ENCODE data around the gene SERGEF. TPM values are rescaled to one million over a fixed set of nuclear protein-coding genes. Genes with fewer than 3 reads are reported as not detected.

The SERGEF gene
- total RNA-seq, 2 donors from 2014 or later = 26.7 to 42.1 TPM

DNA sequence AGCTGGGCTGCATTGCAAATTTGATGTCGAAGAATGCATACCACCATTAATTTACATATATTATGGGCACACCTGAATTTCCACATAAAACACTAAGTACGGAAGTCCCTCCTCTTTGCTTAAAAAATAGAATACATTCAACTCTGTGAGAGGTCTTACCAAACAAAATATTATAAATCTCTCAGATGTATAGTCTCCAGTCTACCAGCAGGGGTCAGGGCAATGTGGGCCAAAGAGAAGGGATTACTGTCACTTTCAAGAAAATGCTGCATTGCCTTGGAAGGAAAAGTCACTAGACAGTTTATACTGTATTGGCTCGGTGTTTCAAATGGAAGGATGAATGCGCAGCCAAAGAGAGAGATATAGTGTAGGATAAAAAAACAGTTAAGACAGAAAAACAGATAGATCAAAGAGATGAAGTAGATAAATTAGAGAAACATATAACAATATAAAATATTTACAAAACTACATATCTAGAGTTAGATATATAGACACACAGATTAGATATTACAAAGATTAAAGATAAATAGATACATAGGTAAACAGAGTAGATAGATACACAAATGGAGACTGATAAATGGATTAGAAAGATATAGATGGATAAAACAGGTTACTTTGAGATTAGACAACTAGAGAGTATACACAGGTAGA is 20.9 kb downstream of the SERGEF start:
- peak; percentile 67 for DNase-seq
- no peaks in the 10 kb centered on the region for H3K9me3 Mint-ChIP-seq
- peaks cover 5% of the 10 kb centered on the region for H3K27me3 Mint-ChIP-seq (ENCODE audit: insufficient read depth)
- H3K4me1 Mint-ChIP-seq = peaks cover 5% of the 10 kb centered on the region
- TF ChIP-seq, protein P1, sequence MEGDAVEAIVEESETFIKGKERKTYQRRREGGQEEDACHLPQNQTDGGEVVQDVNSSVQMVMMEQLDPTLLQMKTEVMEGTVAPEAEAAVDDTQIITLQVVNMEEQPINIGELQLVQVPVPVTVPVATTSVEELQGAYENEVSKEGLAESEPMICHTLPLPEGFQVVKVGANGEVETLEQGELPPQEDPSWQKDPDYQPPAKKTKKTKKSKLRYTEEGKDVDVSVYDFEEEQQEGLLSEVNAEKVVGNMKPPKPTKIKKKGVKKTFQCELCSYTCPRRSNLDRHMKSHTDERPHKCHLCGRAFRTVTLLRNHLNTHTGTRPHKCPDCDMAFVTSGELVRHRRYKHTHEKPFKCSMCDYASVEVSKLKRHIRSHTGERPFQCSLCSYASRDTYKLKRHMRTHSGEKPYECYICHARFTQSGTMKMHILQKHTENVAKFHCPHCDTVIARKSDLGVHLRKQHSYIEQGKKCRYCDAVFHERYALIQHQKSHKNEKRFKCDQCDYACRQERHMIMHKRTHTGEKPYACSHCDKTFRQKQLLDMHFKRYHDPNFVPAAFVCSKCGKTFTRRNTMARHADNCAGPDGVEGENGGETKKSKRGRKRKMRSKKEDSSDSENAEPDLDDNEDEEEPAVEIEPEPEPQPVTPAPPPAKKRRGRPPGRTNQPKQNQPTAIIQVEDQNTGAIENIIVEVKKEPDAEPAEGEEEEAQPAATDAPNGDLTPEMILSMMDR (conservative IDR thresholded peaks at IDR 0.05) = peak; percentile 93
- no peak overlapping the region for H3K4me3 Mint-ChIP-seq
- peaks cover 4% of the 10 kb centered on the region for H3K36me3 ChIP-seq (ENCODE audit: control insufficient read depth, insufficient read depth, low read length)
- H3K4me3 ChIP-seq (ENCODE audit: low read length) = no peak overlapping the region
- WGBS, 2 experiments (ENCODE audit: insufficient coverage in 1 of 2, insufficient read length in 1 of 2) = 67 to 71% methylated on average over 2 to 4 of the region's 4 CpGs
- H3K27me3 ChIP-seq (ENCODE audit: control insufficient read depth, insufficient read depth, low read length, poor library complexity, severe bottlenecking) = peaks cover 43% of the 10 kb centered on the region
- peaks cover 27% of the 10 kb centered on the region for H3K36me3 Mint-ChIP-seq (ENCODE audit: low read depth)
- H3K9me3 ChIP-seq (ENCODE audit: control insufficient read depth, low read length) = no peaks in the 10 kb centered on the region
- H3K27ac ChIP-seq (ENCODE audit: low read depth, low read length) = no peak overlapping the region
- no peak overlapping the region for H3K27ac Mint-ChIP-seq
- no peaks in the 10 kb centered on the region for H3K4me1 ChIP-seq (ENCODE audit: control insufficient read depth, insufficient read depth, low read length)
- H3K9ac ChIP-seq (ENCODE audit: extremely low read depth, low read length, poor library complexity, severe bottlenecking) = no peak overlapping the region

DNA sequence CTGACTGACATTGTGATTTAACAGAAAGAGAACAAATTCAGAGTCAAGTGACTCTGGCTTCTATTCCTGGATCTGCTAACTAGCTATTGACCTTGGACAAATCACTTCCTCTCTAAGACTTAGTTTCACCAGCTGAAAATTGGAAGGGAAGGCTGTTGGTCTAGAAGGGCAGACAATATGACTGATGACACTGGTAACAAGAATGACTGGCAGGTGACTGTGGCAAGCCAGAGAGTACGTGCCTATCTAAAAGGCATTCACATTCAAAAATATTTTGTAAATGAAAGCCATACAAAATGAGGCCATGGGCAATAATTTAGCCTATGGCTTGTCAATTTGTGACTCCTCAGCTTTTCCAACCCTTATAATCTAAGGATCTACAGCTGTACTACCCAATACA is 23.5 kb downstream of the SERGEF start:
- Histone ChIP-seq H3K27me3 (ENCODE audit: control insufficient read depth, insufficient read depth, low read length, poor library complexity, severe bottlenecking) (peaks cover 36% of the 10 kb centered on the region), H3K9ac (ENCODE audit: extremely low read depth, low read length, poor library complexity, severe bottlenecking) (no peak overlapping the region), H3K4me1 (ENCODE audit: control insufficient read depth, insufficient read depth, low read length) (no peaks in the 10 kb centered on the region), H3K27ac (ENCODE audit: low read depth, low read length) (no peak overlapping the region), H3K4me3 (ENCODE audit: low read length) (no peak overlapping the region), H3K36me3 (ENCODE audit: control insufficient read depth, insufficient read depth, low read length) (peaks cover 10% of the 10 kb centered on the region), H3K9me3 (ENCODE audit: control insufficient read depth, low read length) (no peaks in the 10 kb centered on the region)
- H3K4me3 Mint-ChIP-seq = no peak overlapping the region
- H3K27ac Mint-ChIP-seq = no peak overlapping the region
- H3K27me3 Mint-ChIP-seq (ENCODE audit: insufficient read depth) = no peaks in the 10 kb centered on the region
- peaks cover 5% of the 10 kb centered on the region for H3K4me1 Mint-ChIP-seq
- no peak for DNase-seq
- TF ChIP-seq, protein P1 (conservative IDR thresholded peaks at IDR 0.05) = no peak
- peaks cover 23% of the 10 kb centered on the region for H3K36me3 Mint-ChIP-seq (ENCODE audit: low read depth)
- WGBS, 2 experiments (ENCODE audit: insufficient coverage in 1 of 2, insufficient read length in 1 of 2) = 95% methylated on average over 1 of the region's 1 CpG; no CpG with 5 or more reads in 1 of the 2 experiments
- no peaks in the 10 kb centered on the region for H3K9me3 Mint-ChIP-seq

DNA sequence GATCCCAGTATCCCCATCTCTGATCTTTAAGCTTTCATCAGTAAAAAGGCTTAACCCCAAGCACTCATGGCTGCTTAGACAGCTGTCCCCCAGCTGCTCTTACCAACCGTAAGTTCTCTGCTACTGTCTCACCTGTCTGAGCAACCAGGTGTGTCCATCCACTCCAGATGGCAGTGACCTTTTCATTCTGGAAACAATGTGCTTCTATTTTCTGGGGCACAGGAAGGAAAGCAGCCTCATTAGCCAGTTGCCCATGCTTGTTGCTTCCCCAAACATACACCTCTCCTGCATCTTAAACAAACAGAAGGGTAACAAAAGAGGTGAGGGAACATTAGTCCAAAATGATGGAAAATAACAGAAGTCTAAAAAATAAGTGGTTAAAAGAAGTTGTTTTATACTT is 24.4 kb downstream of the SERGEF start:
- peaks cover 33% of the 10 kb centered on the region for H3K27me3 ChIP-seq (ENCODE audit: control insufficient read depth, insufficient read depth, low read length, poor library complexity, severe bottlenecking)
- no peak overlapping the region for H3K27ac ChIP-seq (ENCODE audit: low read depth, low read length)
- no peaks in the 10 kb centered on the region for H3K9me3 ChIP-seq (ENCODE audit: control insufficient read depth, low read length)
- no peaks in the 10 kb centered on the region for H3K9me3 Mint-ChIP-seq
- H3K4me1 Mint-ChIP-seq = peaks cover 5% of the 10 kb centered on the region
- no peak overlapping the region for H3K9ac ChIP-seq (ENCODE audit: extremely low read depth, low read length, poor library complexity, severe bottlenecking)
- no peak for DNase-seq
- H3K27ac Mint-ChIP-seq = no peak overlapping the region
- H3K36me3 Mint-ChIP-seq (ENCODE audit: low read depth) = peaks cover 26% of the 10 kb centered on the region
- no peak overlapping the region for H3K4me3 Mint-ChIP-seq
- WGBS, 2 experiments (ENCODE audit: insufficient coverage in 1 of 2, insufficient read length in 1 of 2) = 98 to 100% methylated on average over 1 of the region's 1 CpG
- H3K4me3 ChIP-seq (ENCODE audit: low read length) = no peak overlapping the region
- H3K4me1 ChIP-seq (ENCODE audit: control insufficient read depth, insufficient read depth, low read length) = no peaks in the 10 kb centered on the region
- no peaks in the 10 kb centered on the region for H3K27me3 Mint-ChIP-seq (ENCODE audit: insufficient read depth)
- TF ChIP-seq, protein P1 (conservative IDR thresholded peaks at IDR 0.05) = no peak
- peaks cover 10% of the 10 kb centered on the region for H3K36me3 ChIP-seq (ENCODE audit: control insufficient read depth, insufficient read depth, low read length)
